ENCODE measurements around the gene CALR.

Gene CALR

GRCh38 chr19:12983542-12984142, 45.2 kb downstream of the CALR start:
- DNase-seq, result peak; percentile 92

- no peak for DNase-seq
Observed at GRCh38 chr19:12984143-12984627, 45.8 kb downstream of the CALR start.

DNA sequence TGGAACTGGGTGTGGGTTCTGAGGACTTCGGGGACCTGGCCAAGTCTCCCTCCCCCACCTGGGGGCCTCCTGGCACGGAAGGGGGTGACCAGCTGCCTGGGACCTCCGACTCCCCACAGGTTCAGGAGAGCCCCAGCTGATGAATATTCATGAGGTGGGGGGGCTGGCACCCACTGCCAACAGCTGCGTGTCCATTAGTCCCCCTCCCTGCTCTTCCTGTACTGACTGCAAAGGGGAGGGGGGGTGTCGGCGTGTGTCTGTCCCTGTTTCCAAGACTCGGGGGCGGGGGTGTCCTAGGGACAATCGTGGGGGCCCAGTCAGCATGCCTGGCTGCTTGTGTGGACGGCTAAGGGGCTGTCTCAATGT, 46.3 kb downstream of the CALR start:
- DNase-seq, result no peak

DNA sequence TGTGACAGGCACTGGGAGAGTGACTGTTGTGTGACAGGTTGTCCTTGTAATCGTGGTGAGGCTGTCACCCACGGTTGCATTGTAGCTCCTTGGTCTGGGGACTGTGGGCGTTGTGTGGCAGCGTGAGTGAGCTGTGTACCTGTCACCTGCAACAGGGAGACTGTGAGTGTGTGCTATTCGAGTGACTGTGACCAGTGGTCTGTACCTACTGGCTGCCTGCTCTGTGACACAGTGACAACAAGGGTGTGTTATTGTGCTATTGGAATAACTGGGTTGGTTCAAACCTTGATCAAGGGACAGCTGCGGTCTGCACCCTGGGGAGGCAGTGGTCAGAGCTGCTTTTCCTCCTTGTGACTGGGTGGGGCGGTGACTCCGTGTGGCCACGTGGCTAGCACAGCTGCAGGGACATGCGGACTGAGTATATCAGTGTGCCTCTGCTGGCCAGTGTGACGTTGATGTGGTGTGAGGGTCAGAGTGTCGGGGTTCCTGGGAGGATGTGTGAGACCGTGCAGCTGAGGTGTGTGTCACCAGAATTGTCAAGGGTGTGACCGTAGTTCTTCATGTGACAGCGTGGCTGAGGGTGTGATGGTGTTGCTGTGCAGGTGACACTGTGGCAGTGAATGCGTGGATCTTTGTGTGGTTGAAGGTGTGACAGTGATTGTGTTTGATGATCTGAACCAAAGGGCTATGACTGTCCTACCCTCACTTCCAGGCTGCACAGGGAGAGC, 46.8 kb downstream of the CALR start:
- DNase-seq, result no peak

DNA sequence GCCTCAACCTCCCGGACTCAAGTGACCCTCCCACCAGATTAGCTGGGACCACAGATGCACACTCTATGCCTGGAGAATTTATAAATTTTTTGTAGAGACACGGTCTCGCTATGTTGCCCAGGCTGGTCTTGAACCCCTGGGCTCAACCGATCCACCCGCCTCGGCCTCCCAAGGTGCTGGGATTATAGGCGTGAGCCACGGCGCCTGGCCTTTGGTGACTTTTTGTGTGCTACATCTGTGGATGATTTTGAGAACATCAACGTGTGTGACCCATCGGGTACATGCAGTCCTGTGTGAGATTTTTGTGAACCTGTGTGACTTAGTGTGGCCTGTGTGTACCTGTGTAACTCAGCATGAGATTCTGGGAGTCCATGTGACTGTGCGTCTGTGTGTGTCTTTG, 48.3 kb downstream of the CALR start:
- DNase-seq, result no peak

DNA sequence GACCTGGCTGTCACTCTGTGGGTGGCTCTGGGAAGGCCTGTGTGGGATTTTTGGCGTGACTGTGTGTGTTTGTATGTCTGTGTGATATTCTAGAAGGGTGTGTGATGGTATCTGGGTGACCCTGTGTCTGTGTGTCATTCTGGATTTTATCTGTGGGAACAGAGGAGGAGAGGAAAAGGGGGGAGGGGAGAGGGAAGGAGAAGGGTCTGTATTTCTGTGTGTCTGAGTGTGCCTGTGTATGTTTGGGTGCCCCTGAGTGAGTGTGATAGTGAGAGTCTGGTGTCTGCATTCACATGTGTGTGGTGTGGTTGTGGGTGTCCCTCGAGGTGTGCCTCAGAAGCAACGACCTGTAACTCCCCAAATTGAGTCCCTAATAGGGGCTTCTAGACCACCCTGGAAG, 48.8 kb downstream of the CALR start:
- no peak for DNase-seq

- DNase-seq, result no peak
Observed at GRCh38 chr19:12987781-12988180, 49.4 kb downstream of the CALR start.

DNA sequence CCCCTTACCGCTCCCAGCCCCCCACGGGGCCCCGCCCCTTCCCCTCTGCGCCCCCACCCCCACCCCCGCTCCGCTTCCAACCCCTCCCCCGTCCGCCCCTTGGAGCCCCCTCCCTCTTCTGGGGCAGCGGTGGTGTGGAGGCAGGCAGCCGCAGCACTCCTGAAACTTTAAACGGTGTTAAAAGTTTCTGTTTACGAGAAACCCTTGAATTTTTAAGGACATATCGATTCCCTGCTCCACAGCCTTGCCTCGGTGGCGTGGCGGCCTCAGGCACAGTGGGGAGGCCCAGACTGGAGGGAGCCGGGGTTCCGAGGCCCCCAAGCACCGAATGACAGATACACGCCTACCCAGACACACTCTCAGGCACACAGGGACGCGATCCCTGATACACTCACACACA, 52.0 kb downstream of the CALR start:
- no peak for DNase-seq

GRCh38 chr19:12990853-12991252, 52.4 kb downstream of the CALR start:
- DNase-seq, result no peak

GRCh38 chr19:12991296-12991695, 52.9 kb downstream of the CALR start:
- DNase-seq, result no peak

DNA sequence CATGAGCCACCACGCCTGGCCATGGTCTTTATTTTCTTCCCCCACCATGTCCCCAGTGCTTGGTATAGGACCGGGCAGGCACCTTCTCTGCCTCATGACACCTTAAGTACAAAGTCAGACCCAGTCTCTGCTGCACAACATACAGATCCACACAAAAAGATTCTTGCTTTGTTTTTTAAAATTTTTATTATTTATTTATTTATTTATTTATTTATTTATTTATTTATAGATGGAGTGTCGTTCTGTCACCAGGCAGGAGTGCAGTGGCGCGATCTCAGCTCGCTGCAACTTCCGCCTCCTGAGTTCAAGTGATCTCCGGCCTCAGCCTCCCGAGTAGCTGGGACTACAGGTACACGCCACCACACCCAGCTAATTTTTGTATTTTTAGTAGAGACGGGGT, 54.3 kb downstream of the CALR start:
- DNase-seq, result no peak

DNA sequence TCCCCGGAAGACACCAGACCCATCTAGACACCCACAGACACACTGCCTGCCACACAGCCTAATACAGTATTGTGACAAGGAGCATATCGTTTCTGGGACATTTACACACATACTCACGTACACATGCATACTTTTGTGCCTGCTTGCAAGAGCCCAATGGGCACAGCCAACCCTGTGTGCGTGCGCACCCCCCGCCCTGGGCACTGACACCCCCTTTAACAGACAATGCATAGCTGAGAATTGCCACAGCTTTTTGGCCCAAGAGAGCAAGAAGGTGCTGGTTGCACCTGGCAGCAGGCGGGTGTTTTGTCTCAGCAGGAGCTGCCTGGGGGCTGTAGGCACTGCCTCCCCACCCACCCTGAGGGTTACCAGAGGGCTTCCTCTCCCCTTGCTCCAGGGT, 55.2 kb downstream of the CALR start:
- DNase-seq, result no peak
